WTC11 (cell line): ENCODE results near the gene GPX5. TPM values are rescaled to one million over a fixed set of nuclear protein-coding genes. Genes with fewer than 3 reads are reported as not detected.

Experiments
- ATAC-seq: fragments of 200-7000 bp; cut with Tn5 transposase; 2 replicates; pipeline ENCODE4 v1.10.0; 2021; ENCODE audit warnings: mild to moderate bottlenecking, moderate library complexity
- CTCF ChIA-PET: fragments of 300-600 bp; sonication (Branson Sonifier 250); formaldehyde crosslinking; loops from one replicate; lab custom pipeline; 2021; ENCODE audit warnings: antibody characterized with exemption; lab: Charles Lee
- POLR2A ChIA-PET: fragments of 350-600 bp; sonication (Branson Sonifier 250); formaldehyde crosslinking; loops from one replicate; lab custom pipeline; 2021; ENCODE audit warnings: antibody characterized with exemption; lab: Charles Lee
- DNase-seq: peaks from one replicate; pipeline ENCODE4 v3.0.0; 2021; ENCODE audit warnings: low spot score
- H3K27ac Mint-ChIP-seq: 2 replicates; pipeline ENCODE4 v1.8.0; 2021; ENCODE audit warnings: mixed read lengths
- H3K27me3 Mint-ChIP-seq: 2 replicates; pipeline ENCODE4 v1.8.0; 2021; ENCODE audit warnings: low read depth, mild to moderate bottlenecking, moderate library complexity, mixed read lengths
- H3K36me3 Mint-ChIP-seq: 2 replicates; pipeline ENCODE4 v1.8.0; 2021; ENCODE audit warnings: mixed read lengths
- H3K4me1 Mint-ChIP-seq: 2 replicates; pipeline ENCODE4 v1.8.0; 2022; ENCODE audit warnings: mixed read lengths
- H3K4me3 Mint-ChIP-seq: 2 replicates; pipeline ENCODE4 v1.8.0; 2021; ENCODE audit warnings: mild to moderate bottlenecking, moderate library complexity, mixed read lengths
- H3K9me3 Mint-ChIP-seq: 2 replicates; pipeline ENCODE4 v1.8.0; 2021; ENCODE audit warnings: mixed read lengths
- CREM ChIP-seq: sonication (generic); formaldehyde crosslinking; IDR thresholded peaks from 2 replicates; pipeline ENCODE4 v1.8.1; 2022; ENCODE audit warnings: mild to moderate bottlenecking, missing genetic modification reagents, moderate library complexity
- ELF4 ChIP-seq: sonication (generic); formaldehyde crosslinking; IDR thresholded peaks from 2 replicates; pipeline ENCODE4 v1.8.1; 2022; ENCODE audit warnings: low read depth, mild to moderate bottlenecking, moderate library complexity, missing genetic modification reagents
- ESRRA ChIP-seq: sonication (generic); formaldehyde crosslinking; IDR thresholded peaks from 2 replicates; pipeline ENCODE4 v1.8.1; 2022; ENCODE audit warnings: mild to moderate bottlenecking, missing genetic modification reagents, borderline replicate concordance
- ETV6 ChIP-seq: sonication (generic); formaldehyde crosslinking; IDR thresholded peaks from 2 replicates; pipeline ENCODE4 v1.8.1; 2022; ENCODE audit warnings: mild to moderate bottlenecking, missing genetic modification reagents
- FOXP4 ChIP-seq: sonication (generic); formaldehyde crosslinking; IDR thresholded peaks from 2 replicates; pipeline ENCODE4 v1.8.0; 2022; ENCODE audit warnings: mild to moderate bottlenecking, missing genetic modification reagents
- JUN ChIP-seq: sonication (generic); formaldehyde crosslinking; IDR thresholded peaks from 2 replicates; pipeline ENCODE4 v1.8.0; 2023; ENCODE audit warnings: mild to moderate bottlenecking, missing genetic modification reagents
- OVOL2 ChIP-seq: fragments of 250-450 bp; sonication (Bioruptor Pico); IDR thresholded peaks from 2 replicates; pipeline ENCODE4 v1.9.0; 2021; ENCODE audit warnings: mild to moderate bottlenecking, borderline replicate concordance
- PRDM15 ChIP-seq: sonication (generic); formaldehyde crosslinking; IDR thresholded peaks from 2 replicates; pipeline ENCODE4 v1.8.0; 2022; ENCODE audit warnings: missing genetic modification reagents
- RORB ChIP-seq: fragments of 250-450 bp; sonication (Bioruptor Pico); IDR thresholded peaks from 2 replicates; pipeline ENCODE4 v1.9.0; 2021; ENCODE audit warnings: mild to moderate bottlenecking
- SMAD4 ChIP-seq: sonication (generic); formaldehyde crosslinking; IDR thresholded peaks from 2 replicates; pipeline ENCODE4 v1.8.0; 2022; ENCODE audit warnings: mild to moderate bottlenecking, missing genetic modification reagents
- TEAD1 ChIP-seq: sonication (generic); formaldehyde crosslinking; IDR thresholded peaks from 2 replicates; pipeline ENCODE4 v1.8.0; 2022; ENCODE audit warnings: mild to moderate bottlenecking, missing genetic modification reagents
- ZNF396 ChIP-seq: fragments of 250-450 bp; sonication (Bioruptor Pico); IDR thresholded peaks from 2 replicates; pipeline ENCODE4 v1.8.0; 2021; ENCODE audit warnings: mild to moderate bottlenecking, moderate library complexity, borderline replicate concordance
- ZNF423 ChIP-seq: fragments of 250-450 bp; sonication (Bioruptor Pico); IDR thresholded peaks from 2 replicates; pipeline ENCODE4 v2.1.2; 2022; ENCODE audit warnings: mild to moderate bottlenecking, moderate library complexity
- total RNA-seq: library from RNA; stranded (reverse); gene quantifications from 3 replicates; pipeline ENCODE4 v1.2.3, GENCODE V29; 2021
- TF ChIP-seq, protein P1 (sequence below): sonication (generic); formaldehyde crosslinking; IDR thresholded peaks from 2 replicates; pipeline ENCODE4 v1.8.1; 2022; ENCODE audit warnings: low read depth, mild to moderate bottlenecking, moderate library complexity, missing genetic modification reagents, borderline replicate concordance
- TF ChIP-seq, protein P2 (sequence below): sonication (generic); formaldehyde crosslinking; IDR thresholded peaks from 2 replicates; pipeline ENCODE4 v1.8.1; 2023; ENCODE audit warnings: mild to moderate bottlenecking, missing genetic modification reagents

GPX5 gene
- total RNA-seq, 1 experiment from 2014 or later = not detected

- TF ChIP-seq PRDM15 (no peak), ETV6 (CRISPR knock-in tag) (no peak), ELF4 (CRISPR knock-in tag) (no peak), CREM (CRISPR knock-in tag) (no peak), RORB (CRISPR knock-in tag) (no peak), JUN (CRISPR knock-in tag) (no peak), ESRRA (CRISPR knock-in tag) (no peak)
- TF ChIP-seq, protein P1, sequence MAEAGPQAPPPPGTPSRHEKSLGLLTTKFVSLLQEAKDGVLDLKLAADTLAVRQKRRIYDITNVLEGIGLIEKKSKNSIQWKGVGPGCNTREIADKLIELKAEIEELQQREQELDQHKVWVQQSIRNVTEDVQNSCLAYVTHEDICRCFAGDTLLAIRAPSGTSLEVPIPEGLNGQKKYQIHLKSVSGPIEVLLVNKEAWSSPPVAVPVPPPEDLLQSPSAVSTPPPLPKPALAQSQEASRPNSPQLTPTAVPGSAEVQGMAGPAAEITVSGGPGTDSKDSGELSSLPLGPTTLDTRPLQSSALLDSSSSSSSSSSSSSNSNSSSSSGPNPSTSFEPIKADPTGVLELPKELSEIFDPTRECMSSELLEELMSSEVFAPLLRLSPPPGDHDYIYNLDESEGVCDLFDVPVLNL = no peak
- DNase-seq (no peak), ATAC-seq (no peak)
- peaks cover 6% of the 10 kb centered on the region for H3K27me3 Mint-ChIP-seq
- ChIA-PET POLR2A (no interaction called here), CTCF (no interaction called here)
- no peaks in the 10 kb centered on the region for H3K36me3 Mint-ChIP-seq
- no peaks in the 10 kb centered on the region for H3K4me1 Mint-ChIP-seq
- no peak overlapping the region for H3K27ac Mint-ChIP-seq
- H3K9me3 Mint-ChIP-seq = peaks cover 9% of the 10 kb centered on the region; the same call in 1 of the 2 replicates
- H3K4me3 Mint-ChIP-seq = no peak overlapping the region
Observed at GRCh38 chr6:28567506-28567905, 41.8 kb downstream of the GPX5 start.

- TF ChIP-seq ZNF396 (CRISPR knock-in tag) = no peak
- no peak for ATAC-seq
- H3K27me3 Mint-ChIP-seq = peaks cover 6% of the 10 kb centered on the region
- no peak overlapping the region for H3K27ac Mint-ChIP-seq
- no peak overlapping the region for H3K4me3 Mint-ChIP-seq
- CTCF ChIA-PET = no interaction called here
- H3K4me1 Mint-ChIP-seq = no peaks in the 10 kb centered on the region
- H3K9me3 Mint-ChIP-seq = peaks cover 9% of the 10 kb centered on the region; the same call in 1 of the 2 replicates
- H3K36me3 Mint-ChIP-seq = no peaks in the 10 kb centered on the region
- no peak for DNase-seq
- POLR2A ChIA-PET = interaction anchor here (0.6 kb wide), 1 partner anchor 256 kb away, joined by 6 read pairs; no protein-coding TSS in a partner anchor
Observed at GRCh38 chr6:28568515-28569108, 42.9 kb downstream of the GPX5 start.

DNA sequence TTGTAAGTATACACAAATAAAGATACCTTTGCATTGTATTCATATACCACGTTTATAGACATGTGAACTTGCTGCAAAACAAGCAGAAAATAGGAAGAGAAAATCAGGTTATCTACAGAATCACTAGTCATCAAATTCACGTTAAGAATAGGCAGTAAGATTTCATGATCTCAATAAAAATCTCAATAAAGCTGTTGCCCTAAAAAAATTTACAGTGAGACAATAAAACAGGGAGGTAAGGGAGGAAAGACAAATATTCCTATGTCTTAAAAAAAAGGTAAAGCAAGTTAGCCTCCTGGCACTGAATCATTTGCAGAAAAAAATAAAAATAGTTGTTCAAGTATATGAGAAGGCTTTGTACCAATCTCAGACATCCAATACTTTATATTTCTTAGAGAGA, 44.1 kb downstream of the GPX5 start:
- H3K9me3 Mint-ChIP-seq = peaks cover 9% of the 10 kb centered on the region; the same call in 1 of the 2 replicates
- no peaks in the 10 kb centered on the region for H3K4me1 Mint-ChIP-seq
- TF ChIP-seq OVOL2 (CRISPR knock-in tag) (no peak), SMAD4 (CRISPR knock-in tag) (no peak), FOXP4 (CRISPR knock-in tag) (no peak), TEAD1 (CRISPR knock-in tag) (no peak), ZNF423 (CRISPR knock-in tag) (no peak)
- TF ChIP-seq, protein P2, sequence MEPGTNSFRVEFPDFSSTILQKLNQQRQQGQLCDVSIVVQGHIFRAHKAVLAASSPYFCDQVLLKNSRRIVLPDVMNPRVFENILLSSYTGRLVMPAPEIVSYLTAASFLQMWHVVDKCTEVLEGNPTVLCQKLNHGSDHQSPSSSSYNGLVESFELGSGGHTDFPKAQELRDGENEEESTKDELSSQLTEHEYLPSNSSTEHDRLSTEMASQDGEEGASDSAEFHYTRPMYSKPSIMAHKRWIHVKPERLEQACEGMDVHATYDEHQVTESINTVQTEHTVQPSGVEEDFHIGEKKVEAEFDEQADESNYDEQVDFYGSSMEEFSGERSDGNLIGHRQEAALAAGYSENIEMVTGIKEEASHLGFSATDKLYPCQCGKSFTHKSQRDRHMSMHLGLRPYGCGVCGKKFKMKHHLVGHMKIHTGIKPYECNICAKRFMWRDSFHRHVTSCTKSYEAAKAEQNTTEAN = no peak
- peaks cover 3% of the 10 kb centered on the region for H3K27me3 Mint-ChIP-seq
- H3K36me3 Mint-ChIP-seq = no peaks in the 10 kb centered on the region
- POLR2A ChIA-PET = interaction anchor here (0.7 kb wide), 1 partner anchor 65 kb away, joined by 3 read pairs; no protein-coding TSS in a partner anchor
- DNase-seq (no peak), ATAC-seq (no peak)
- CTCF ChIA-PET = no interaction called here
- H3K27ac Mint-ChIP-seq = no peak overlapping the region
- no peak overlapping the region for H3K4me3 Mint-ChIP-seq
